GM20000 (cell line): ENCODE measurements around the gene SPP1.
"Not testable (repeated sequence)": the region's sequence is repeated elsewhere in the genome, so short reads cannot be mapped to it uniquely, and the experiment has no call there.

Experiments
- DNase-seq: peaks from one replicate; pipeline ENCODE4 v3.0.0; 2012; ENCODE audit warnings: low spot score
- CTCF ChIP-seq: IDR thresholded peaks from 2 replicates; pipeline ENCODE4 v1.5.1; 2012; ENCODE audit warnings: mild to moderate bottlenecking, control low read depth; ENCODE audit errors: extremely low read depth, missing control alignments

Gene SPP1

DNA sequence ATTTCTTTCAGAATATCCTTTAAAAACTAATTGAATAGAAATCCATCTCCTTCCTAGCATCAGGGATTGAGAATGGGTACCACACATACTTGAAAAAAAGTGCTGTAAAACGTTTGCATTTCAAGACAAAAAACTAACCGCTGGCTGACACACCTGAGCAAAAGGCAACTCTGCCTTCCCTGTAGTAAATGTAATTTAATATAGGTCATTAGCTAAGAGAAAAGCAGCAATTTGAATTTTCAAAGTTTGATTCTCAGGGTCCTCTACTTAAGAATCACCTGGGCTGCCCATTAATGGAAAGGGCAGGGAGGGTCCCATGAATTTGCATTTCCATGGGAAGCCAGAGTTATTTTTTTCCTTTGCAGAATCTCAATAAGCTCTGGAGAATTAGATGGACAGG, 40.5 kb upstream of the SPP1 start:
- no peak for TF ChIP-seq CTCF
- DNase-seq: no peak

DNA sequence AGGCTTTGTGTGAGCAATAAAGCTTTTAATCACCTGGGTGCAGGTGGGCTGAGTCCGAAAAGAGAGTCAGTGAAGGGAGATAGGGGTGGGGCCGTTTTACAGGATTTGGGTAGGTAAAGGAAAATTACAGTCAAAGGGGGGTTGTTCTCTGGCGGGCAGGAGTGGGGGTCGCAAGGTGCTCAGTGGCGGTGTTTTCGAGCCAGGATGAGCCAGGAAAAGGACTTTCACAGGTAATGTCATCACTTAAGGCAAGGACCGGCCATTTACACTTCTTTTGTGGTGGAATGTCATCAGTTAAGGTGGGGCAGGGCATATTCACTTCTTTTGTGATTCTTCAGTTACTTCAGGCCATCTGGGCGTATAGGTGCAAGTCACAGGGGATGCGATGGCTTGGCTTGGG, 39.6 kb upstream of the SPP1 start:
- not testable (repeated sequence) for DNase-seq

DNA sequence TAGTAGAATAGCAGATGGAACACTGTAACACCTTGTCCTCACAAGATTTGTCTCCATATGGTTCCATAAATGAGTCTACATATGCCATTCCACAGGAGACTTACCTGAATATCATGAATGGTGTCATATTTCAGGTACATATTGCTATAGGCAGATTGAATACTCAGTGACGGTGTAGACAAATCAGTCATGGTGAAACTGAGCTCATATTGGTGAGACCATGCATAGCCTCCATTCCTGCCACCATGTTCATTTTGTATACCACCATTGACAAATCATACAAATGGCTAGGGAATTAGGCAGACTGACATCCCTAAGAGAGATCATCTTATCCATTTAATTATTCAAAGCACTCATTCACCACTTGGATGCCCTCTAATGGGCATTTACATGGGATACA, 38.0 kb upstream of the SPP1 start:
- no peak for TF ChIP-seq CTCF
- no peak for DNase-seq

- TF ChIP-seq CTCF: no peak
- no peak for DNase-seq
Observed at GRCh38 chr4:87938746-87939145, 36.8 kb upstream of the SPP1 start.

GRCh38 chr4:87939978-87940690, 35.4 kb upstream of the SPP1 start:
- TF ChIP-seq CTCF: no peak
- no peak for DNase-seq

GRCh38 chr4:87940809-87941208, 34.7 kb upstream of the SPP1 start:
- DNase-seq: not testable (repeated sequence)

DNA sequence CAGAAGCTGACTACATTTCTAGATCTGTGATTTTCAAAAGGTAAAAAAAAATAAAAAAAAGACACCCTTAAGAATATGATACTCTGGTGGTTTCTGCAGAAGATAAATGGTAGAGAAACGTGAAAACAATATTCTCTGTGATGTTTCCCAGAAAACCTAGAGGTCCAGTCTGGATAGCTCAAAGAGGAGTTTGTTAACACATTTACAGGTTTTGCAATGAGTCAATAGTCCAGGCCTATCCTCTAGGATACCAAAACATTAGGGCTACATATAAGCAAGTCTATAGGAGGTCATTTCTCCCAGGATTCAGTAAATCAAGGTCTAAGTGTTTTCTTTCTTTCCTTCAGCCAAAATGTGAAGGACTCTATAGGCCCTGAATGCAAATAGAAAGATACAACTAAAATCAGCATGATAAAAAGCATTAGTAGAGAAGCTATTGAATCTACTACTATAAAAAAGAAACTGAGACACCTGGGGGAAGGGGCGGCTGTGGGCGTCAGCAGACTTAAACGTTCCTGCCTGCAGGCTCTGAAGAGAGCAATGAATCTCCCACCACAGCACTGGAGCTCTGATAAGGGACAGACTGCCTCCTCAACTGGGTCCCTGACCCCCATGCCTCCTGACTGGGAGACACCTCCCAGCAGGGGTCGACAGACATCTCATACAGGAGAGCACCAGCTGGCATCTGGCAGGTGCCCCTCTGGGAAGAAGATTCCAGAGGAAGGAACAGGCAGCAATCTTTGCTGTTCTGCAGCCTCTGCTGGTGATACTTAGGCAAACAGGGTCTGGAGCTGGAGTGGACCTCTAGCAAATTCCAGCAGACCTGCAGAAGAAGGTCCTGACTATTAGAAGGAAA, 33.7 kb upstream of the SPP1 start:
- TF ChIP-seq CTCF: no peak
- no peak for DNase-seq

DNA sequence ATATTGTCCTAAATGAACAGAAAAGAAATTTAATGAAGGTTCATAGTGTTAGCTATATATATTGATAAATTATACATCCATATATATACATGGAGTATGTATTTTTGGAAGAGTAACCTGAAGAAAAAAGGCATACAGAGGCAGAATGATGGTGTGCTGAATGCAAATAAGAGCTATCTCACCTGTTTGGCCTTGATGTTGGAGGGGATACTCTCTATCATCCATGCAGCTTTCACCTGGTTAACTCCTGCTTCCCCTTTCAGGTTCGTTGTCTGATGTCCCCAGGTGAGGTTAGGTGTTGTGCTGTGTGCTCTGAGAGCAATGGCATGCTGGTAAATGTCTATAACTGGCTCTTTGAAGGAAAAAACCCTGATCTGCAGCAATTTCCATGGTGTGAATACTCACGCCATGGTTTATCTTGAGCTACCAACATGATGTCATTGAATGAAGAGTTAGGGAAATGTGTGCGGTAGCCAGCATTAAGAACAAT, 31.8 kb upstream of the SPP1 start:
- no peak for TF ChIP-seq CTCF
- no peak for DNase-seq
